CD4-positive, alpha-beta T cell treated with Interleukin-21 for 1 hour (primary cell): Measurements from ENCODE around the gene CCDC13.

Experiments
- DNase-seq: peaks from one replicate; pipeline ENCODE4 v3.0.0-alpha.2; 2020

CCDC13 gene

DNA sequence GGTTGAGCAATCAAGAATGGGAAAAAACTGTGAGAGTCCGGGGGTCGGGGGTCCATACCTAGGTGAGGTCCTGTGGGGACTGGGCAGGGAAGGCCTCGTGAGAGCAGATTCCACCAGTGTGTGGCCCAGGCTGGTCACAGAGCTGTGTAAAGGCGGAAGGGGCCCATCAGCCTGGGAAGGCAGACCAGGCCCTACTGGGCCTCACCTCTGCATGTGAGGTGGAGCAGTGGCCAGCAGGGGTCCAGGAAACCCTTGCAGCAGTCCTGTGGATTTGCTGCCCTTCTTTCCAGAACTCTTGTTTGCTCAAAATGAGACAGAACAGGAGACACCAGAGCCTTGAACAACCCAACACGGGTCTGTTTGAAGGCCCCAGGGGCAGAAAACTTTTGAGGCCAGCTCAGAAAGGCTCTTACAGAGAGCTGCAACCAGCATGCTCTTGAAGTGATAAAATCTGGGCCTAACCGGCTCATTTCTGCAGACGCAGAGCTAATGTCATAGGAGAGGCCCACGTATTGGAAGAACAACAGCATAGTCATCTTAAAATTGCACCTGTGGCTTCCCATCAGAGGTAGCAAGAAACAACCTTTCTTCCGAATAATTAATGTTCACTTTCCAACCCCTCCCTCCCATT lies 40.1 kb downstream of the CCDC13 start:
- DNase-seq = no peak

DNA sequence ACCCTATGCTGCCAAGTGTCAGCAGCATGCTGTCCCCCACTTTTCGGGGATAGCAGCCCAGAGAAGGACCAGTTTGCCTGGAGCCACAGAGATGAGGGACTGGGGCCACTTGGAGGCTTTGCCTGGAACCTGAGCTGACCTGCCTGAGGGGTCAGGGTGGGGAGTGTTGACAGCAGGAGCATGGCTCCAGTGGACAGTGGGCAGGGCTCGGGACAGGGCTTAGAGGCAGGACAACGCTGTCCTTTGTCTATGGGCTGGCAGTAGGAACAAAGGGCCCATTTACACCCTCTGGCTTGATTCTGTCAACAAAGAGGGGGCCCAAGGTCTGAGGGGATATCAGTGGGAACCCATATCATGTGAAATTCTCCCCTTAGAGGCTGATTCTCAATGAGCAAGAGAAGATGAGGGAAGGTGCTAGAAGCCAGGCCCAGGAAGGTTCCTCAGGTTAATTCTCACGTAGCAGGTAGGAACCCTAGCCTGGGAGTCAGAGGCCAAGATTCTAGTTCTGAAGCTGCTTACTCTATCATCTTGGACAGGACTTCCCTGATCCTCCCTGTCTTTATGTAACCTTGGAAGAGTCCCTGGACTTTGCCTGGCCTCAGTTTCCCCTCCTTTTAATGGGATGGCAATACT lies 40.7 kb downstream of the CCDC13 start:
- DNase-seq = no peak

DNA sequence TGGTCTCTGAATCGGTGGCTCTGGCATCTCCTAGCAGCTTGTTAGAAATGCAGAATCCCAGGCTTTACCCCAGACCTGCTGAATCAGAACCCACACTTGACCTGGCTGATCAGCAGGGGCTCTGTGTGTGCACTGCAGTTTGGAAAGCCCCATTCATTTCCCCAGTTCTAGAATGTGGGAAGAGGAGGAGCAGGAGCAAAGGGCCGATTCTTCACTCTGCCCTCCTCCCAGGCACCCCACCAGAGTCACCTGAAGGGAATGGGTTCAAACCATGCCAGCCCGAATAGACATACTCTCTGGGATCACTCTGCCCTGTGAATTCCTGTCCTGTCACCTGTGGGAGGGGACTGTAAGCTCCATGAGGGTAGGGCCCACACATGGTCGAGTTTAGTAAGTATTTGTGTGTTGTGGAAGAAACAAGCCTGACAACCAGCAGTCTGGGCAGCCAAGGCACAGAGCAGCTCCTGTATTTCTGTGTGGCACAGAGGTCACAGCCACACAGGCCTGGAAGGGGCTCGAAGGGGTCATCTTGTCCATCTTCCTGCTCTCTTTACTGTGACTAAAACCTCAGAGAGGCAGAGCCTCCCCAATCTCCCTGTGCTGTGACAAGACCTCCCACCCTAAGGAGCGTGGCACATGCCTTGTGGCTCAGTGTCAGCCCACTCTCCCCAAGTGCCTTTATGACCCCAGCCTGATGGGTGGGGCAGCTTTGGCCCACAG lies 41.4 kb downstream of the CCDC13 start:
- no peak for DNase-seq

DNA sequence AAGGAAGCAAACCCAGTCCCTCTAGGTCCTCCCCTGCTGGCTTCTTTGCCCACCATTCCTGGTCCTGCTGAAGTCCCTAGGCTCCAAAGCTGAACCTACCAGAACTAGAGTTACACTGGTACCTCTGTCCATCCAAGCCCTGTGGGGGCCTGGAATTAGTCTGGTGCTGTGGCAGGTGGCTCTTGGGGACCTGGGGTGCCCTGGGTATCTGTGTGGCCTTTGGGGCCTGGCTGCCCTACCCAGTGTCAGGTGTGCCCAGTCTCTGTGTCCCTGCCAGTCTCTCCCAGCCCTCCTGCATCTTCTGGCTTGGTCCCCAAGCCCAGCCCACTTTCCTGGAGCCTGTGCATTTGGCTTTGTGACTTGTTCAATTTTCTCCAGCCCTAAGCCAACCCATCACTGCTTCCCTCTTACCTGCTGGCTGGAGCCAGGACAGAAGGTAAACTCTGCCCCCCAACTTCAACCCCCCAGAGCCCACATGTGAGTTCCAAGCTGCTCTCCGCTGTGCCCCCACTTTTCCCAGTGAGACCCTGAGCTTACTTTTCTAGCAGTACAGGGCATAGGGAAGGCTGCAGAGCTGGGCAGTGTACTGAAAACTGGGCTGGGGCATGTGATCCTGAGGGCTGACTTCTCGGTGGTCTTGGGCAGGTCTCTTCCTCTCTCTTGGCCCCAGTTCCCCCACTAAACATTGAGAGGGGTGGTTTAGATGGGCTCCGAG lies 42.2 kb downstream of the CCDC13 start:
- DNase-seq = no peak

DNA sequence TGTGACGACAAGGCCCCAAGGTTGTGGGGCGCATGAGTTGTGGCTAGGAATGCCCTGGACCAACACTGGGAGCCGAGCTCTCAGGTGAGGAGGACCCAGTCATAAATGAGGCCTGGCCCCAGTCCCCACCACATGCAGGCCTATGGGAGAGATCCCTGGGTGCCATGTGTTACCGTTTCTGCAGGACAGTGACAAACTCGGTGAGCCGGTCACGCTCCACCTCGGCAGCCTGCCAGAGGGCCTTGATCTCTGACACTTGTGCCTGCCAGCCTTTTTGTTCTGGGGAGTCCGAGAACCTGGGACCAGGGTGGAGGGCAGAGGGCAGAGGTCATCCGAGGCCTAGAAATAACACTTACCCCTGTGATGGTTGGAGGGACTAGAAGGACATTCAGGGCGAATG lies 42.8 kb downstream of the CCDC13 start:
- DNase-seq = no peak

DNA sequence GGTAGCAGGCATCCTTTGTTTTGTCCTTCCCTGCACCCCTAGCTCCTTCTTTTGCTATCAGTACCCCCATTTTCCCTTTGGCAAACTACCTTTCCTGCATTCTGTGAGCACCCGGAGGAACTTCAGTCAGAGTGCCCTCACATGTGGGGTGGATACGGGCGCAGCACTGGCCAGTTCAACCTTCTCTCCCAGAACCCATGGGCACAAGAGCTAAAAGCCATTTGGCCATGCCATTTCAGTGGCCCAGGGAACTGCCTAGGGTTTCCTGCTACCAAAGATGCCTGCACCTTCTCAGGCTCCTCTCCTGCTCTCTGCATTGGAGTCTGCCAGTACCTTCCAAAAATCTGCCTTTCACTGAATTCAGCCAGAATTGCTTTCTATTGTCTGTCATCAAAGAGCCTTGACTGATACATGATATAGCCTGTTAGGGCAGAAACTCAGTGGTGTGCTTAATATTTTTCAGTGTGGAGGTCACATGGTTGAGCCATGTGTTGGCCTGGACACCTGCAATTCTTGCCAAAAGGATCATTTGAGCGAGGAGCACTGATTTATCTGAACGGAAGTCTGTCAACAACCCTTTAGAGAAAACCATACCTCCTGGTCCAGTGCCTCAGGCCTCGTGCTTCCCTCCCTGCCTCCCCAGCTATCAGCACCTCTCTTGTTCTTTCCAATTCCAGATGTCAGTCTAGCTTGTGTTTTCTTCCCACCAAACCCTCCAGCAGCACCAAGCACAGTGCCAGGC lies 43.5 kb downstream of the CCDC13 start:
- no peak for DNase-seq

DNA sequence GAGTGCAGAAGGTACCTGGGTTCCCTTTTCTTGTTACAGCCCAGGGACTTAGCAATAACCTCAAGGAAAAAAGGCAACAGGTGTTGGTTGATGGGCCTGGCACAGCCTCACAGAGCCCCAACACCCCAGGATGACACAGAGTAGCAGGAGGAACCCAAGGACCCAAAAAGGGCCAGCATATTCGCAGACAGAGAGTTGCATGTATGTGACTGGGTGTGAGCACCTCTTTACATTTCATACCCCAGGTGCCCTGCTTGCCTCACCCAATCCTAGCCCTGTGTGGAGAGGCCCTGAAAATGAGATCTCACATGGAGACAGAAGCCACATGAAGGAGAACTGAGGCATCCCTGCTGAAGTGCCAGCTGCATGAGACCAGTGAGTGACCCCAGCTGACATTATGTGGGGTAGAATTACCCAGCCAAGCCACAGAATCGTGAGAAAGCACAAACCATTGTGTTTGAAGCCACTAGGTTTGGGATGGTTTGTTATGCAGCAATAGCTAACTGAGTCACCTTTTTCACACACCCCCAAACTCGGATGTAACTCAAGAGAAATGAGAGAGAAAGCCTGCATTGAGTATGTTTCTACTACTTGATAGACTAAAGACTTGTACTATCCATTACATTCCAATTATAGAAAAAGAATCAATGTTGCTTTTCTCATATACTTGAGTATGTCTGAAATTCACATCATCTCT lies 44.2 kb downstream of the CCDC13 start:
- DNase-seq = no peak

DNA sequence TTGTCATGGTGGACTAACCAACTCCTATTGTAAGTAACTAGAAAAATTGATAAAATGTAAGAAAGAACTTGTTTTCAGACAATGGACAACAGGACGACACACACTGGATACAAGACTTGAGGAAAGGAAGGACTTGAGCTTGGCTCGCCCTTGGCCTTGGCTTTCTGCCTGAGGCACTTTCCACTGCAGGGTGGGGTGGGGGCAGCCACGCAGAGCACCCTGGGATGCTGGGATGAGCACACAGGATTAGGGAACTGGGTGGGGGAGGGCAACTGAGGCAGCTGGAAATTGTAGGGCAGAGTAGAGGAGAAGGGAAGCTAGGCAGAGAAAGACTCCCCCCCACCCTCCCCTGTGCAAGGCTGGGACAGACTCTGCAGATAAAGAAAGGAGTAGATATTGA lies 45.0 kb downstream of the CCDC13 start:
- DNase-seq = no peak

DNA sequence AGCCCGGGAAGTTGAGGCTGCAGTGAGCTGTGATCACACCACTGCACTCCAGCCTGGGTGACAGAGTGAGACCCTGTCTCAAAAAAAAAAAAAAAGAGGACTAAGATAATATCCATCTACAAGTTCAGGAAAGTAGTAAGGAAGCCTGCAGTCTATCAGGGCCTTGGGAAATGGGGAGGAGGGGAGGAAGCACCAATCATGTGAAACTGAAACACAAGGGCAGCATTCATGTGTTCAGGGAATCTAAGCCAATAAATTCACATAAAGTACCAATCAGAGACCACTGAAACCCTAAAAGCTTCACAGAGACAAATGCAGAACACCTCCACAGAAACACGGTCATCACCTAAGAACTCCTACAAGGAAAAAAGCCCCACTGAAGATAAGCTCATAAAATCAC lies 47.6 kb downstream of the CCDC13 start:
- DNase-seq = no peak

DNA sequence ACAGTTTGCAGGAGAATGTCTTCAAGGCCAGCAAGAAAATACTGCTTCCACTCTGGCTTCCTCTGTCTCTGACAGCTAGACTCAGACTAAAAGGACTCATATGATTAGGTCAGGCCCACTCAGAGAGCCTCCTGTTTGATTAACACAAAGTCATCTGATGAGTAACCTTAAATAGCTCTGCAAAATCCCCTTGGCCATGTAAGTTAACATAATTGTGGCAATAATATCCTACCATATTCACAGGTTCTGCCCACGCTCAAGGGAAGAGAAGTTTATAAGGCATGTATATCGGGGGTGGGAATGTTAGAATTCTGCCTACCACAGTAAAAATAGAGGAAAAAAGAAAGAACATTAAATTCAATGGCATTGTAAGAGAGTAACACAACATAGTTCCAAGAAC lies 49.8 kb downstream of the CCDC13 start:
- no peak for DNase-seq
